Bronchial epithelial cell (primary cell): ENCODE results near the gene HTR4. TPM values are rescaled to one million over a fixed set of nuclear protein-coding genes. Genes with fewer than 3 reads are reported as not detected.
A peak's percentile ranks its signal among the peaks of the same experiment; 100 is the strongest.
"Not testable (repeated sequence)": the region's sequence is repeated elsewhere in the genome, so short reads cannot be mapped to it uniquely, and the experiment has no call there.

ENCODE experiments used
- DNase-seq: peaks from one replicate; pipeline ENCODE4 v3.0.0-alpha.2; 2010; ENCODE audit warnings: low read depth
- FAIRE-seq: peaks from 2 replicates; lab custom pipeline; 2011; peaks lifted over from hg19 to GRCh38; lab: Jason Lieb, UNC
- H3K27me3 ChIP-seq: 2 replicates; pipeline ENCODE4 v1.5.1; 2011; ENCODE audit warnings: low read length; ENCODE audit not compliant: control insufficient read depth, insufficient read depth
- H3K36me3 ChIP-seq: 2 replicates; pipeline ENCODE4 v1.5.1; 2011; ENCODE audit warnings: low read length; ENCODE audit not compliant: control insufficient read depth, insufficient read depth
- H3K4me3 ChIP-seq: 2 replicates; pipeline ENCODE4 v1.5.1; 2011; ENCODE audit warnings: mild to moderate bottlenecking, low read depth, low read length, control low read depth
- CTCF ChIP-seq: IDR thresholded peaks from 2 replicates; pipeline ENCODE4 v1.5.1; 2011; ENCODE audit warnings: mild to moderate bottlenecking, moderate library complexity, low read length, control low read depth, inconsistent platforms; ENCODE audit not compliant: insufficient read depth, severe bottlenecking
- total RNA-seq: library from RNA; depleted of rRNA; stranded (reverse); fragments of >200 nt; gene quantifications from 2 replicates; pipeline ENCODE4 v1.2.1, GENCODE V29; 2014

Gene HTR4
- total RNA-seq, 1 donor from 2014 or later = not detected

DNA sequence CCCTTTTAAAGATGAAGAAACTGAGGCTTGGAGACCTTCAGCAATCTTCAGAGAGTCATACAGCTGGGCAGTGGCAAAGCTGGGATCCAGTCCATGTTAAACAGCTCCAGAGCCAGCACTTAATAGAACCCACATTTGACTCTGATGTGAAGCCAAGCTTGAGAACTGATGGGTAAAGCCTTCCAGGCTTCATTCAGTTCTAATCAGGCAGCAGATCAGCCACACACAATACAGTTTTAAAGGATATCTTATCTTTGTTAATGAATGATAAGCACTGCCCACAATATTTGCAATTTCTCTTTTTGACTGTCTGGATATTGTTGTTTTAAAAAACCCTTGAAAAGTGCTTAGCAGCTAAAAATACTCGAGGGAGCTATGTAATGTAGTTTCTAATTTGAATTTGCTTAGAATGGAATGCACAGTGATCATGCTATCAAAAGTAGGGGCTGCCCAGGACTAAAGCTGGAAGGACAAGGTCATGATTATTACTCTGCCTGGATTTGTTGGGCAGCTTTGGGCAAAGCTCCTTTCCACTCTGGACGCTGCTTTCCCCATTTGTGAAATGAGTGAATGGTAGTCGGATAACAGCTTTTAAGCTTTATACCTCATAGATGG, 31.3 kb upstream of the HTR4 start:
- Histone ChIP-seq H3K36me3 (no peaks in the 10 kb centered on the region), H3K27me3 (no peaks in the 10 kb centered on the region), H3K4me3 (no peak overlapping the region)
- FAIRE-seq (no peak), DNase-seq (no peak)
- no peak for TF ChIP-seq CTCF

GRCh38 chr5:148684528-148684927, 30.2 kb upstream of the HTR4 start:
- no peaks in the 10 kb centered on the region for H3K36me3 ChIP-seq
- TF ChIP-seq CTCF = no peak
- no peaks in the 10 kb centered on the region for H3K27me3 ChIP-seq
- H3K4me3 ChIP-seq = no peak overlapping the region
- no peak for FAIRE-seq
- peak; percentile 87 for DNase-seq

- DNase-seq (no peak), FAIRE-seq (no peak)
- no peak for TF ChIP-seq CTCF
- no peaks in the 10 kb centered on the region for H3K27me3 ChIP-seq
- no peak overlapping the region for H3K4me3 ChIP-seq
- H3K36me3 ChIP-seq = no peaks in the 10 kb centered on the region
Observed at GRCh38 chr5:148683651-148684050, 29.3 kb upstream of the HTR4 start.

GRCh38 chr5:148682058-148683026, 28.0 kb upstream of the HTR4 start:
- no peaks in the 10 kb centered on the region for H3K36me3 ChIP-seq
- no peak overlapping the region for H3K4me3 ChIP-seq
- TF ChIP-seq CTCF = no peak
- H3K27me3 ChIP-seq = no peaks in the 10 kb centered on the region
- no peak for DNase-seq
- no peak for FAIRE-seq

DNA sequence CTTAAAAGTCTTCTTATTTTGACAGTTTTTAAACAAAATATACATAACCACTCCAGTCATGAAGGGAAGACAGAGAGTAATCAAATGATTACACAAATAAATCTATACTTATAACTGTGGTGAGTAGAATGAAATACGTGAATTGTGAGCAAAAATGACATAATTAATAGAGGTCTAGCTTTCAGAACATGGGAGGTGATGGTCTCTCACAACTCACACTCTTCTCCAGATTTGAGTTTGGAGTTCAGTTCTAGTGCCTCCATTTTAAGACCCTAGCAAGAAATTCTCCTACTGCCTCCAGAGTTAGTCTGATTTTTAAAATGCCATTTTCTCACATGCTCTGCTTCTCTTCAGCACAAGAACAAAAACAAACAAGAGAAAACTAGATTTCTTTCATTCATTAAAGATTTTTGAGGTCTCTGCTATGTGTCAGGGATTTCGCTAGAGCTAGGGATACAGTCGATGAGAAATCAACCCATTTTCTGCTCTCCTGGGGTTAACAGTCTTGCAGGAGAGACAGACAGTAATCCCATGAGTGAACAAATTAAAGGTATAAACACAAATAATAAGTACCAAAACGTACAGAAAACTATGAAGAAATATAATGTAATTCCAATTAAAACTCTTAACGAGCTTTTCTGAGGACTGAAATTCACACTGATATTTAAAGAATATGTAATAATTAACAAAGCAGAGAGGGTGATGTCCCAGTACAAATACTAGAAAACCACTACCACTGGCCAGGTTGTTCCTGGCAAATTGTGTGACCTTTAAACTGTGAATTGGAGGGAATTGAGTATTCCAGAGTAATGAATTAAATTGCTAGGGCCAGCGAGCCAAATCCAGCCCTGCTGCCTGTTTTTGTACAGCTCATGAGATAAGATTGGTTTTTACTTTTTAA, 27.1 kb upstream of the HTR4 start:
- DNase-seq (no peak), FAIRE-seq (no peak)
- no peak overlapping the region for H3K4me3 ChIP-seq
- no peaks in the 10 kb centered on the region for H3K27me3 ChIP-seq
- no peaks in the 10 kb centered on the region for H3K36me3 ChIP-seq
- TF ChIP-seq CTCF = no peak

GRCh38 chr5:148673704-148674103, 19.4 kb upstream of the HTR4 start:
- DNase-seq, H3K4me3 ChIP-seq, FAIRE-seq: not testable (repeated sequence)

More at GRCh38 chr5:148673704-148674103, 19.4 kb upstream of the HTR4 start:
- H3K36me3 ChIP-seq, H3K27me3 ChIP-seq: not testable (repeated sequence)
